T1000 (cell line): ENCODE data around the gene NPR2.

Source experiments
- DNase-seq: peaks from one replicate; lab custom pipeline; 2025; ENCODE audit warnings: mixed read lengths; lab: John Stamatoyannopoulos, UW

The NPR2 gene

DNA sequence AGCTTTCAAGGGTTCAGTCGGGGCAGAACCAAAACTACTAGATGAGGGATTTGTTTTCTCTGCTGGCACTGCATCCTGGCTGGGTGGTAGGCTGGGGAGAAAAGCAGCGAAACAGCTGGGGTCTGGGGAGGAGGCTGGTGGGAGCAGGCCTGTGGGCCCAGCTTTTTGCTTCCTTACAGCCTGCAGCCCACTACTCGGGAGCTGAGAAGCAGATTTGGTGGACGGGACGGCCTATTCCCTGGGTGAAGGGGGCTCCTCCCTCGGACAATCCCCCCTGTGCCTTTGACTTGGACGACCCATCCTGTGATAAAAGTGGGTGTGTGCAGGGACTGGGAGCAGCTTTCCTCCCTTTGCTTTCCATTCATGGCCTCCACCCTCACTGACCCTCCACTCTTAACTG lies 9.1 kb downstream of the NPR2 start:
- DNase-seq, result no peak

DNA sequence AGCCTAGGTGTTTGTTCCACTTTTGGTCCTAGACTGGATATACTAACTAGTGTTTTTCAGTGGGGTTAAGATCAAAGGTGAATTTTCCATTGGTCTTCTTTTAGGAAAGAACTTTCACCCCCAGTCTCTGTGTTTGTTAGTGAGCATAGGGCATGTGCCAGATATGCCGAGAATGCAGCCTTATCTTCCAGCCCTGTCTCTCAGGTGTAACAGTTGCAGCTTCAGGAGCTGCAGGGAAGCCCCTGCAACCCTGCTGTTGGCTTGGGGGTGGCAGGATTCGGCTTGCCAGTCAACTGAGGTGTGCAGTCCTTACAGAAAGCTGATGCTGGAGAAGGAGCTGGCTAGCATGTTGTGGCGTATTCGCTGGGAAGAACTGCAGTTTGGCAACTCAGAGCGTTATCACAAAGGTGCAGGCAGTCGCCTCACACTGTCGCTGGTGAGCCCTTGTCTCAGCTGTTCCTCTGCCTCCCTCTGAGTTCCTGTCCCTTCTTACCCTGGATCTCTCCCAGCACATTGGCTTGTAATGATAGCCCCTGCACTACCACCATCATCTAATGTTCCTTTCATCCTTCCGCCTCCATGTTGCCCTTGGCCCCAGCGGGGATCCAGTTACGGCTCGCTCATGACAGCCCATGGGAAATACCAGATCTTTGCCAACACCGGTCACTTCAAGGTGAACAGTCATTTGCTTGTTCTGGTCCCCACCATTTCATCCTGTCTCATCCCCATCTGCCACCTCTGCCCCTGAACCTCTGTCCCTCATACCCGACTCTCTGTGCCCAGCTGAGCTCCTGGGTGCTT lies 10.1 kb downstream of the NPR2 start:
- DNase-seq, result no peak

DNA sequence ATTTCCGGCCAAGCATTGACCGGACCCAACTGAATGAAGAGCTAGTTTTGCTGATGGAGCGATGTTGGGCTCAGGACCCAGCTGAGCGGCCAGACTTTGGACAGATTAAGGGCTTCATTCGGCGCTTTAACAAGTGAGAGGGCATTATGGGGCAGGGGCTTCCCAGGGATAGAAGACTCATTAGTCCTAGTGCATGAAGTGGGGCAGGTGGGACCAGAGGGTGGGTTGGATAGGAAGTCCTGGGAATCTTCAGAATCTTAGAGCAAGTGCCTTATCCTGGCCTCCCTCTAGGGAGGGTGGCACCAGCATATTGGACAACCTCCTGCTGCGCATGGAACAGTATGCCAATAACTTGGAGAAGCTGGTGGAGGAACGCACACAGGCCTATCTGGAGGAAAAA lies 14.7 kb downstream of the NPR2 start:
- DNase-seq, result no peak

DNA sequence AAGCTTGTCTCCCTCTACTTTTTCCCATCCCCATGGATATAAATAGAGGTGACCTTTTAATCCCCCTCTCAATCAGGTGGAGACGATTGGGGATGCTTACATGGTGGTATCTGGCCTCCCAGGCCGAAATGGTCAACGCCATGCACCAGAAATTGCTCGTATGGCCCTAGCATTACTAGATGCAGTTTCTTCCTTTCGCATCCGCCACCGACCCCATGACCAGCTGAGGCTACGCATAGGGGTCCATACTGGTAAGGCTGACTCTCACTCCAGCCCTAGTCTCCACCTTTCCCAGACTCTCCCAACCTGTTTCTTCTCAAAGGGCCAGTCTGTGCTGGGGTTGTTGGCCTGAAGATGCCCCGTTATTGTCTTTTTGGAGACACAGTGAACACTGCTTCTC lies 17.0 kb downstream of the NPR2 start:
- DNase-seq, result no peak

DNA sequence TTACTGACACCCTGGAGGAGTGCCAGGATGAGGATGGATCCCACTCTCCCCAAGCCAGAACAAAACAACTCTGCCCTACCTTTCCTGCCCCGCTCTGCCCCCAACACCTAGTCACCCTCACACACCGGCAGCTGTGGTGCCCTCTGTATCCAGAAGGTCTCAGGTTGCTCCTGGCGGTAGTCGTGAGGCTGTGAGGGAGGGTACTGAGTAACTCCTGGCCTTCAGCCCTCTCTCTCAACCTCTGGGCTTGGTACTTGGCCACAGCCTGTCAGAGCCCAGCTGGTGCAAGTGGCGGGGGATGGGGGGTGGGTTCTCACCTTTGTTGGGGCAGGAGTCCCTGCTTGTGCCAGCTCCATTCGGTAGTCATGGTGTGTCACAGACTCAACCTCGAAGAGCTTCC lies 18.7 kb downstream of the NPR2 start:
- DNase-seq, result no peak

DNA sequence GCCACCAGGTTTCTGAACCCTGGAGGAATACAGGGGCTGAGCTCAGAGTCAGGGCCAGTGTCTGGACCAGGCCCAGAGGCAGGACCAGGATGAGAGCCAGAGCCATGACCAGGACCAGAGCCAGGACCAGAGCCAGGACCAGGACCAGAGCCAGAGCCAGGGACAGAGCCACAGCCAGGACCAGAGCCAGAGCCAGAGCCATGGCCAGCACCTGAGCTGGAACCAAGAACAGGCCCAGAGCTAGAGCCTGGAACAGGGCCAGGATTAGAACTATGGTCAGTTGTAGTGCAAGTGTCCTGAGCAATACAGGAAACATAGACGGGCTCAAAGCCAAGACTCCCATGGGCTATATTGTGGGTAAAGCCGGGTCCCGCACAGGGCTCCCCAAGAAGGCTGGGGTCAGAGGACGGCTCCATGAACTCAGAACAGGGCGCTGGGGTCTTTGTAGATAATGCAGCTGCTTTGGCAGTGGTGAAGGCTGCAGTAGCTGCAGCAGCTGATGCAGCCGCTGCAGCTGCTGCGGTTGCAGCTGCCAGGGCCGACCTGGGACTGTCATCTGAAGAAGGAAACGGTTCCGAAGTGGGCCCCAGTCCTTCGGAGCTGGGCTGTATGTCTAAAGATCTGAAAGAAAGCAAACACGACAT lies 20.1 kb downstream of the NPR2 start:
- DNase-seq, result no peak

DNA sequence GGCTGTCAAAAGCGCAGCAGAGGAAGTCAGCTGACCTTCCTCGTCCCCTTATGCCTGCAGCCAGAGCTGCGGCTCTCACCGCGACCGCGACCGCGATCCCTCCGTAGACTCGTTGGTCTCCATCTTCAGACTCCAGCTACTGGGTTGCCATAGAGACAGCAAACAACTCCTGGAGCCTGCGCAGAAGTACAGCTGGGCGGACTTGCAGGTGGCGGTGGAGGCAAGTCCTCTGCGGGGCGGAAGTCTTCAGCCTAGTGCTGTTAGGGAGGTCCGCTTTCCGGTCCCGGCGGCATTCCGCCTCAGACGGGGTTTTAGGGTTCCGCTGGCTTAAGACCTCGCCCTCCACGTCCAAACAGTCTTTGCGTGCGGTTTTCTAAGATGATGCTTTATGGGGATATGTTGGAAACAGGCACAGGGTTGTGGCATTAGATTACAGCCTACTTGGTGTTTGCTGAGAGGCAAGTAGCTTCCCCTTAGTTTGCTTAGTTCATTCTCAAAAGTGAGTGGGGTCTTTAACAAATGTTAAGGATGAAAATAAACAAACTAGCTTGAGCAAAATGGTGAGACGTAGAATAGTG lies 20.7 kb downstream of the NPR2 start, which contains the start of gene SPAG8:
TSS of gene SPAG8 (minus strand) at position 238 of the 578 bp plus-strand sequence. CDS start at position 123, 115 bp downstream.
- peak; percentile 81 for DNase-seq

DNA sequence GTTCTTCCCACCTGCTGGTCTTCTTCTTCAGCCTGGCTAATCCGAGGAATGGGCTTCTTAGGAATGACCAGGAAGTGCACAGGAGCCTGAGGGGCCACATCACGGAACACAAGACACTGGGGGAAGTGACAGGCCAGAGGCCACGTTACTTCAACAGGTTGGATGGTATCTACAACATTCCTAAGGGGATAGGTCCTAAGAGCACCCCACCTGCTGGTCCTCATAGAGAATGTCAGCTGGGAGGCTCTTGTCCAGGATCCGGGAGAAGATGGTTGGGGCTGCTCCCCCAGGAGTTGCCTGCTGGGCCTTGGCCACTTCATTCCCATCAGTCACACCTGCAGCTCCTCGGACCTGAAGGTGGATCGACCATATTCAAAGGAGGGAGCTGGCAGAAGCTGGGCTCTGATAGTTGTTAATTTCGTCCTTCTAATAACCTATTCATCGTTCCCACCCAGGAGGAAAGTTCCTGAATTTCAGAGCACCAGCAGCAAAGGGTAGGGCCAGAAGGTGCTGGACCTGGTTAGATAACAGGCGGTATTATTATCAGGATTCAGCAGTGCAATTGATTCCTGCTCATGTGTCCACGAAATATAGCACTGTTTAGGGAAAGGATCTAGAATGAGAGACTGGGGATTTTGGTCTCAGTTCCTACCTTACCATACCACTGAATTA lies 22.2 kb downstream of the NPR2 start:
- DNase-seq, result no peak

DNA sequence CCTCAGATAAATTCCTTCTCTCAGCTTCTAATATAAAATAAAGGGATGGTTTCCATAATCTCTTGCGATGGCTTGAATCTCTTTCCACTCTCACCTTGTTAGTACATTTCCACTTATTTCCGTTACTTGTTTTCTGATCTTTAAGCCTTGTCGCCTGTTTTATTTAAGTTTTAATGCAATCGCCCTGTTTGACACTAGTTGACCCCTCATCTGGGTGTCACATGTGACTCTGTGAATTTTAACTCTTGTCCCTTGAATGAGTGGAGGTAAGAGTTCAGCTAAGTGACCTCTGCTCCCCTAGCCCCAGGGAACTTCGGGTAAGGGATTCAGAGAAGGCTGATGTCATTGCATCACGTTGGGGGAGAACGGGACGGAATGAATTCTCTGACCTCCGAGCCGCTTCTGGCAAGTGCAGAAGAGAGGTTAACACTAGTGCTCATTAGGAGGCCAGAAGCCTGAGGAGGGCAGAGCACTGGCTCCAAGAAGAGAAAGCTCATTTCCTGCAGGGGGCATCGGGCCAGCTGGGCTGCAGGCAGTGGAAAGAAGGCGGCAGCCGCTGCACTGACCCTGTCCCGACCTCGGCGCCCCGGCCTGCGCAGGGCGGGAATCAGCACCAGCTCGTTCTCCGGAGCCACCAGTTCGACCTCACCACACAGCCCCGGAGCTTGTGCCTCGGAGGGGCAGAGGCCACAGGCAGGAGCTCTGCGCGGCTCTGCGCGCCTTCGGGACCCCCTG lies 22.9 kb downstream of the NPR2 start:
- no peak for DNase-seq

DNA sequence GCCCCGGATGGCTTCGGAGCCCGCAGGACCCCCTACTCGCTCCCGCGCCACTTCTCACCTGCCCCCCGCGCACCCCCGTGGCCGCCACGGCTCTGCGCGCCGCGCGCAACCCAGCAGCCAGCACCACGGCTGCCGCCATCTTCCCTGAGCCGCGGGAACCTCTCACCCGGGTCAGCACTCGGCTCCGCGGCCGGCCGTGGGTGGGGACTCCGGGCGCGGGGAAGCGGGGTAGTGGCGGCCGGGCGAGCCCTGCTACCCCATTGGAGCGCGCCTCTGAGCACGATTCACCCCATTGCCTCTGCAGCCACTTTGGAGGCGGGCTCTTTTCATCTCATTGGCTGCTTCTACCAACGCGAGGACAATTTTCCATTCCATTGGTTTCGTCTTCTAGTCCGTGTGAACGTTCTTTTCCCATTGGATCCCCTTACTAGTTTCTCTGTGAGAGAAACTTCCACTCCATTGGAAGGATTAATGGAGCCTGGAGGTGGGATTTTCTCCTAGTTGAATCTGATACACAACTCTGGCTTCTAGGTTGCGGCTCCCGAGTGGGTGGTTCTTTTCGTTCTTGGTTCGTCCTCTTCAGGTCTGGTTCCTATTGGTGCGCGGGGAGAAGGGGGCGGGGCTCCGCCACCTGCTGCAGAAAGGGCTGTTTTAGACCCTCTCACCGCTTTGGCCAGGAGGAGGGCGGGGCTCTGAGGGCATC lies 23.6 kb downstream of the NPR2 start, which contains the start of gene HINT2:
TSS of gene HINT2 (minus strand) at position 202 of the 703 bp plus-strand sequence. CDS start at position 139, 63 bp downstream.
- DNase-seq, result peak; percentile 90

DNA sequence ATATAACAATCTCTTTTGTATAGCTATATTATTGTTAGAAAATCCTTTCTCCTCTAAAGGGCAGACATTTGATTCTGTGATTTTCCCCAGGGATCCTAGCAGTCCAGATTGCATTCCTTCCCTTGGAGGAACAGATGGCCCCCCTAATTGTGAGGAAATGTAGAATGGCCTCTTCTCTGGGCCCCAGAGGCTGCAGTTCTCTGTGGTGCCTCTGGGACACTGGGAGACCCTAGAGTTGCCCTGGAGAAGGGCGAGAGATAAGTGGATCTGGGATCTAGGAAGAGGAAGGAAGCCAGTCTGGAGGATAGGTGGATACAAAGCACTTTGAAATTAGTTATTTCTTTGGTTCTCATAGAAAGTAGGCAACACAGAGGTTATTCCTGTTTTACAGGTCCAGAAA lies 25.3 kb downstream of the NPR2 start:
- no peak for DNase-seq

DNA sequence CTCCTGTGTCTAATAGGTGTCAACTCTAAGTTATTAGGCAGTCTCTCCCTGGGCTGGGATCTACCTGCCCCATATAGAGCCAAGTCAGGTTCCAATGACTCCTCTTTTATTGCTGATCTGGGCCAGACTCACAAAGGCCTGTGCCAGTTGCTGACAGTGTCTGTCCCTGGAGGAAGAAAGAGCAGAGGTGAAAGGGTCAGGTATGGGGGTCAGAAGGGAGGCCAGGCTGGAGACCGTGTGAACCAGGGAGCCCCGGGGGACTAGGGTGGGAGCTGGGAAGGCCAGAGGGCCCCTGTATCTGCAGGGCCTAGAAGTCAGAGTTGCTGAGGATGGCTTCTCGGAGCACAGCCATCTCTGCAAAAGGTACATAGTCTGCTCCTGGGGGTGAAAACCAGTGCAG lies 26.9 kb downstream of the NPR2 start:
- no peak for DNase-seq

DNA sequence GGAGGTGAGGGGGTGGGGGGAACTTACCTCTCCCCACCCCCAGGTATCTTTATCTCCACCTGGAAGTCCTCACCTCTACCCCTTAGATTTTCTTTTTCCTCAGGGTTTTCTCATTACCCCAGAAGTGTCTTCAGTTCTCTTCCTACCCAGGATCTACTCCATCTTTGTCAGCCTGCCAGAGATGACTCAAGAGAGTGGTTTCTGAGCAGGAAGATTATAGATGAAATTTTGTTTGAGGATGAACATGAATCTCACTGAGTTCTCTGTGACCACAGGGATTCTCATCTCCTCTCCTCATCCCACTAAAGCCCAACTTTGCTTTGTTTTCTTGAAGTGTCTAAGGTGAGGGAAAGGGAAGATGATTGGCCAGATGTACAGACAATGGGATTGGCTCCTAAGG lies 28.7 kb downstream of the NPR2 start:
- no peak for DNase-seq

DNA sequence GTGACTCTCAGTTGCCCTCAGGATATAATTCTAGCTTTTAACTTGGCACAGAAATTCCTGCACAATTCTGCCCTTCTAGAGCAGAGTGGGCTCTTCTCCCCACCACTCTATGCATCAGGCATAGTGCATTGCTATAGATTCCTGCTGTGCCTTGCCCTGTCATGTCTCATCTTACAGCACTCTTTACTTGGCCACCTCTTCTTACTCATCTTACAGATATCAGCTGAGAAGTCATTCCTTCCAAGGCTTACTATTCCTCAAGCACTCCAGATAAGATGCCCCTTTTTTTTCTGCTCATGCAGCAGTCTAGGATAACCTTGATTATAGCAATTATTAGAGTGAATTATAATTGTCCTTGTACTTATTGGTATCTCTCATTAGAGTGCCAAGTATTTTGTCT lies 31.5 kb downstream of the NPR2 start:
- DNase-seq, result no peak

DNA sequence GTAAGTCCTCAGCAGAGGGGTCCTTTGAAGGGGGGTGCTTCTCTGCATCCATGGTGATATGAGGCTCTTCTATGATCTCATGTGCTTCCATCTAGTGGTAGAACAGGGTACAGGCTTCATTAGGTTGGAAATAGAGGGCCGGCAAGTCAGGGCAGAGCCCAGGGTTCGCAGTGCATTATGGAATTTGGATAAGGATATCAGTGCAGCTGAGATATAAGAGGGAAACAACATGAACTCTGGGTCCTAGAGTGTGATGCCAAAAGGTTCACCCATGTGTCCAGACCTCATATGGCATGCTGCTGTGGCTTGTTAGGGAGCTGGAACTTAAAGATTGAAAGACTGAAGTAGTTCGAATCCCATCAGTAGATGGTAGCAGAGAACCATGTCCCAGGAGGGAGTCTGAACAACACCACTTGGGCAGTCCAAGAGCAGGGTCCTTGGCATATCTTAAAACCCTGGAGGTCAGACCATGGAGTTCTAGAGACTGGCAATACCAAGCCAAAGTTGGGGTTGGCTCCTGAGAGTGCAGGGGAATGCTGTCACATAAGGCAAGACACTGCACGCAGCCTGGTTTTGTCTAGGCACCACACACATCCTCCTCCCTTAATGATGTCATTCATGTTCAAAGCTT lies 34.8 kb downstream of the NPR2 start:
- no peak for DNase-seq

DNA sequence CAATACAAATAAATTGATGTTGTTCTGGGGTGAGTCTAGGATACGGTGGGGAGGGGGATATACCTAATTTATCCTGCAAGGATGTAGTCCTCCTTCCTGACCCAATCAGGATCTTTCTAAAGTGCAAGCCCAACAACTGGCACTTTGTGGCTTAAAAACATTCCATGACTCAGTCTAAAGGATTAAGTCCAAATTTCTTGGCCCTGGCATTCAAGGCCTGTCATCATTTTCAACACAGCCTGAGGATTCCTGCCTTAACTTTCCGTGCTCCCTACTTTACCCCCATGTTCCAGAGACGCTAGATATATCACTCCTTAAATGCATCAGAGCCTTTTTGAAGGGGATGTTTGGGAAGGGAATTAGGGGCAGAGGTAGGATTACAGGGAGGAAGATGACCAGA lies 36.1 kb downstream of the NPR2 start:
- DNase-seq, result no peak

DNA sequence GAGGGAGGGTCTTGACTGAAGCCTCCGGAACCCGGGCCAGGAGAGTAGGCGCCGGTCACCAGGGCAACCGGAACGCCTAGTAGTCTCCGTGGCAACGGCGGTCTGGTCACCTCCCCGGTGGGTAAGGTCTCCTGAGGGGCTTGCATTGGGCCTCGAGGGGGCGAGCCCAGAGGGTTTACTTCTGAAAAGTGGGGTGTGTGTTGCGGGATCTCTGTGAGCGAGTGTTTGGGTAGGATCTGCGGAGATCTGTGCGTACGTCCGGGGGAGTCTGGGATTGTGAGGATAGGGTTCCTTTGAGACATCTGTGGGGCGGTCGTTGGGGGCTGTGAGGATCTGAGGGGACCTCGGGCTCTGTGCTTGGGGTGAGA lies 37.3 kb downstream of the NPR2 start, which contains the start of gene FAM221B:
TSS of gene FAM221B (minus strand) at position 17 of the 368 bp plus-strand sequence. CDS start 2,571 bp downstream, outside the sequence.
- DNase-seq, result no peak

DNA sequence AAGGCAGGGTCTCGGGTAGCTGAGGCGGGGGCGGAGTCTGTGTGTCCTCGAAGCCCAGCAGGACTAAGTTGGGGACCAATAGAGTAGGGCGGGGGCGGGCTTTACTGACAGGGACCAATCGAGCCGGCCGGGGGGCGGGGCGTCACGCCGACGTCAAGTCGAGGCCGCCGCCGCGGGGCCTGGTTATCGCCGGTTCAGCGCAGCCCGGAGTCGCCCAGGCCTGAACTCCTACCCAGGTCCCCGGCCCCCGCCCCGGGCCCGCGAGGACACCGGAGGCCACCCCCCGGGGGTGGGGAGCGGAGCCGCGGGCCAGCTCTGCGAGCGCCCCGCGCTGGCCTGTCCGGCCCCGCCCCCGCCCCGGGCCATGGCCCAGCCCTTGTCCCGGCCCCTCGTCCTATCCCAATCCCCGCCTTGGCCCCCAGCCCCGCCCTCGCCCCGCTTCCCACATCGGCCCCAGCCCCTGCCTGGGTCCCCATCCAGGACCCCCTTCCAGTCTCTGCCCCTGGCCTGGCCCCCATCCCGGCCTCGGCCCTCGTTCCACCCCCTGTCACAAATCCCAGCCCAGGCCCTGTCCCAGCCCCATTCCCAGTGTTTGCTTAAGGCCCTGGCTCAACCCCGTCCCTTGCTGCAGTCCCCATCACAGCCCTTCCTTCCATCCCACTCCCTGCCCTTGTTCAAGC lies 37.8 kb downstream of the NPR2 start, which contains the start of gene TMEM8B:
TSS of gene TMEM8B (plus strand) at position 145 of the 680 bp plus-strand sequence. CDS start at position 365, 220 bp downstream.
- DNase-seq, result peak; percentile 75

DNA sequence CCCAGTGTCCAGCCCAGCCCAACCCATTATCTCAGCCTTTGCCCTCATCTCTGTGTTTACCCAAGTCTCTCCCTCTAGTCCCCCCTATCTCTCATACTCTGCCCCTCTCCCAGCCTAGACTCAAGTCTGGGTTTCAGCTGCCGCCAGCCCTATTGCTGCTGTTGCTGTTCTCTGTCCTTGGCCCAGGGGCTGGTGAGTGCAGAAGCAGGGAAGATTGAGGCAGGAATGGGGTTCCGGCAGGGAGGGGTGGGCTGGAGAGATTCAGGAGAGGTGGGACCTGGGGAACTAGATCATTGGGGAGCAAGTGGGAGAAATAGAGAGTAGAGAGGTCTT lies 38.3 kb downstream of the NPR2 start:
- DNase-seq, result no peak

DNA sequence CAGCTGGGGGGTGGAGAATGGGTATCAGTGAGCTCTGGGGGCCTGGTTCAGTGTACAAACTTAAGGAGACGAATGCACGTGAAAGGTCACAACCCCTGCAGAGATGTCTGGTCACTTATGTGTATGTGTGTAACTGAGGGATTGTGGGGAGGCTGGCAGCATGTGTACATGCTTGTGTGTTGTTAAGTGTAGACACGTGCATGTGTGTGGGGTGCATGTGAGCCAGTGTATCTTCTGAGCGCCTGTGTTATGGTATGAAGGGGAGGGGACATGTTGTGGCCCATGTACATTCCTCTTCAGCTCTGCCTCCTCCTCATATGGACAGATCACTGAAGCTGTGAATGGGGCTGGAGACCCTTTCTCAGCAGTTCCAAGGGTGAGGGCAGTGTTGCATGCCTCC lies 39.6 kb downstream of the NPR2 start:
- DNase-seq, result no peak
